Liver (tissue), 9 donors: ENCODE data around the gene RORC. TPM values are rescaled to one million over a fixed set of nuclear protein-coding genes. Genes with fewer than 3 reads are reported as not detected.

Source experiments
- DNase-seq: peaks from one replicate; pipeline ENCODE4 v3.0.0-alpha.2; 2017; ENCODE audit warnings: low spot score
- H3K27ac ChIP-seq, 2 donors: one replicate each; pipeline ENCODE4 v1.7.0; 2013; ENCODE audit warnings: inconsistent platforms in 2 of 2, low read length in 2 of 2, control low read depth in 1 of 2, low read depth in 1 of 2, mild to moderate bottlenecking in 1 of 2
- H3K27me3 ChIP-seq, 4 donors: one replicate each; pipeline versions ENCODE4 v1.6.1 to v1.7.0; 2013; ENCODE audit warnings: low read length in 3 of 4, inconsistent platforms in 1 of 4, mild to moderate bottlenecking in 1 of 4, moderate library complexity in 1 of 4; ENCODE audit not compliant: control insufficient read depth in 4 of 4, insufficient read depth in 4 of 4
- H3K36me3 ChIP-seq, 4 donors: one replicate each; pipeline versions ENCODE4 v1.6.1 to v1.7.0; 2013; ENCODE audit warnings: low read length in 3 of 4, mild to moderate bottlenecking in 3 of 4, low read depth in 1 of 4, moderate library complexity in 1 of 4; ENCODE audit not compliant: control insufficient read depth in 4 of 4, insufficient read depth in 3 of 4
- H3K4me1 ChIP-seq, 4 donors: one replicate each; pipeline versions ENCODE4 v1.6.1 to v1.7.0; 2013; ENCODE audit warnings: low read length in 3 of 4, mild to moderate bottlenecking in 3 of 4, moderate library complexity in 1 of 4; ENCODE audit not compliant: control insufficient read depth in 4 of 4, insufficient read depth in 4 of 4
- H3K4me3 ChIP-seq, 3 donors: one replicate each; pipeline versions ENCODE4 v1.6.1 to v1.7.0; 2013; ENCODE audit warnings: low read length in 3 of 3, control low read depth in 1 of 3, low read depth in 1 of 3, mild to moderate bottlenecking in 1 of 3
- H3K9ac ChIP-seq, 2 donors: one replicate each; pipeline ENCODE4 v1.7.0; 2013; ENCODE audit warnings: low read length in 2 of 2, mild to moderate bottlenecking in 2 of 2, moderate library complexity in 2 of 2, control low read depth in 1 of 2, low read depth in 1 of 2
- H3K9me3 ChIP-seq, 4 donors: one replicate each; pipeline versions ENCODE4 v1.6.1 to v1.7.0; 2013; ENCODE audit warnings: low read length in 3 of 4; ENCODE audit not compliant: control insufficient read depth in 4 of 4
- CTCF ChIP-seq: fragments of 150-350 bp; IDR thresholded peaks from 2 replicates; pipeline ENCODE4 v1.5.1; 2017; ENCODE audit warnings: improper control_type of control experiment, low read depth, low read length; ENCODE audit not compliant: missing input control
- FOXA1 ChIP-seq: IDR thresholded peaks from 2 replicates; pipeline ENCODE4 v1.6.1; 2016; ENCODE audit warnings: antibody characterized with exemption
- FOXA2 ChIP-seq: IDR thresholded peaks from 2 replicates; pipeline ENCODE4 v1.6.1; 2016; ENCODE audit warnings: antibody characterized with exemption
- HNF4A ChIP-seq, 2 donors: conservative IDR thresholded peaks; 2 replicates each; pipeline ENCODE4 v1.6.1; 2016; ENCODE audit warnings: antibody characterized with exemption in 2 of 2, mild to moderate bottlenecking in 2 of 2
- HNF4G ChIP-seq: IDR thresholded peaks from 2 replicates; pipeline ENCODE4 v1.6.1; 2016; ENCODE audit warnings: antibody characterized with exemption
- MAX ChIP-seq: IDR thresholded peaks from 2 replicates; pipeline ENCODE4 v1.6.1; 2016; ENCODE audit warnings: antibody characterized with exemption
- NR2F2 ChIP-seq: IDR thresholded peaks from 2 replicates; pipeline ENCODE4 v1.6.1; 2016; ENCODE audit warnings: antibody characterized with exemption
- RAD21 ChIP-seq, 2 donors: IDR thresholded peaks; 2 replicates each; pipeline ENCODE4 v1.6.1; 2016; ENCODE audit warnings: antibody characterized with exemption in 2 of 2, mild to moderate bottlenecking in 2 of 2
- REST ChIP-seq: IDR thresholded peaks from 2 replicates; pipeline ENCODE4 v1.6.1; 2016; ENCODE audit warnings: antibody characterized with exemption, mild to moderate bottlenecking
- SP1 ChIP-seq: IDR thresholded peaks from 2 replicates; pipeline ENCODE4 v1.6.1; 2018; ENCODE audit warnings: antibody characterized with exemption, mild to moderate bottlenecking
- TAF1 ChIP-seq: conservative IDR thresholded peaks from 2 replicates; pipeline ENCODE4 v1.6.1; 2016; ENCODE audit warnings: antibody characterized with exemption, mild to moderate bottlenecking
- YY1 ChIP-seq: IDR thresholded peaks from 2 replicates; pipeline ENCODE4 v1.6.1; 2016; ENCODE audit warnings: antibody characterized with exemption, mild to moderate bottlenecking
- WGBS: extraction: QIAGEN DNeasy Blood & Tissue Kit; methylation state at CpG from one replicate; pipeline ENCODE4 v1.1.7; 2013; 5-methylcytosine and 5-hydroxymethylcytosine counted together
- polyA plus RNA-seq, 2 donors: library from polyadenylated mRNA; stranded (reverse) in 1 of 2; unstranded in 1 of 2; fragments of 200-250 nt in 1 of 2; fragments of >200 nt in 1 of 2; fragmentation: Nextera tagmentation in 1 of 2; extraction: Ambion mirVana in 1 of 2; gene quantifications; one replicate each; pipeline versions ENCODE4 v1.2.1 to v1.2.3, GENCODE V29; 2013 to 2015
- total RNA-seq, 2 donors: library from RNA; depleted of rRNA; stranded (reverse); fragments of >200 nt; gene quantifications; one replicate each; pipeline ENCODE4 v1.2.3, GENCODE V29; 2014
- TF ChIP-seq, protein P1 (sequence below): IDR thresholded peaks from 2 replicates; pipeline ENCODE4 v1.6.1; 2016; ENCODE audit warnings: antibody characterized with exemption
- TF ChIP-seq, protein P2 (sequence below): IDR thresholded peaks from 2 replicates; pipeline ENCODE4 v1.6.1; 2016; ENCODE audit warnings: antibody characterized with exemption
- donor health status: healthy.
- donor health status: healthy.
- donor health status: healthy.
- donor health status: healthy.
- donor health status: healthy.

Gene RORC
- total and polyA plus RNA-seq, 4 donors, result 2.9 to 59.2 (median 13.0) TPM

DNA sequence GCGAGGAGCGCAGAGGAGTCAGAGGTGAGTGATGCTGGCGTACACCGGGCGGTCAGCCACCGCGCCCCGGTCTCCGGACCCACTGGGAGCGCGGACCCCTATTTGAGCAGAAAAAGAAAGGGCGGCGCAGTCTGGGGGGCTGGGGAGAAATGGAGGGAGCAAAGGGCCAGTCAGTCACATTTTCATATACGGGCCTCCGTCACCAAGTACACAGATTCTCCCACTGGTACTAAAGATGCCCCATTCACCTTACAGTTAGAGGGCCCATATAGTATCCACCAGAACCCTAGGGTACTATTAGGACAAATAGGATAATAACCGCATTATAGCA, 7.4 kb upstream of the RORC start (continued):
- TF ChIP-seq MAX (no peak), TAF1 (no peak)

DNA sequence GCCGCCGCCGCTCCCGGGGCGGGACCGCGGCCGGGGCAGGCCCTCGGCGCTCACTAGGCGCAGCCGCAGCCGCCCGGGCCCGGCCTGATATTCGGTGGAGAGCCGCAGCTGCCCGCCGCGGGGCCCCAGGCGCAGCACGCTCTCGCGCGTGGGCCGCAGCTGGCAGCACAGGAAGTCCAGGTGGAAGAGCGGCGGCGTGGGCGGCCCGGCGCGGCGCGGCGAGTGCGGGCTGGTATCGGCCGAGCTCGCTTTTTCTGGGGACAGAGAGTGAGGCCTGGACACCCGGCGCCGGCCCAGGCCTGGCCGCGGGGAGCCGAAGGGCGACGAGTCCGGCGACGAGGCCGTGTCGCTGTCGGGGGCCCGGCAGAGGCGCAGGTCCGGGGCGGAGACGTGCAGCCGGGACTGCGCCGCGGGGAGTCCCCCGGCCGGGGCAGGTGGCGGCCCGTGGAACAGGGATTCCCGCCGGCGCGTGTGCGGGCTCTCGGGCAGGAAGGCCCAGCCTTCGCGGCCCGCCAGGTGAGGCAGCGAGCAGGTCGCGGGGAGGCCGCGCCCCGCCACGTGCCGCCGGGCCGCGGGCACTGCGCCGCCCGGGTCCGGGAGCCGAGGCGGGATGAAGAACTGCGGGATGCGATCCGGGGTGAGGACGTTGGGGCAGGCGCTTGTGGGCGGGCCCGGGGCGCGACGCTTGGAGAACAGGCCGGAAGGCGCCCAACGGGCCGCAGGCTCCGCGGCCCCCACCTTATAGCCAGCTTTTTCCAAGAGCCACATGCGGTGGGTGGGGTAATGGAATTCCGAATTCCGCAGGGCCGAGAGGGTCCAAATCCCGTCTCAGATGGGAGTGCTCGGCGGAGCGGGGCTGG, 6.8 kb upstream of the RORC start:
- DNase-seq, result no peak
- Histone ChIP-seq H3K4me3 (peak overlapping the region in 2 of 3 donors; percentile 38 to 61), H3K9me3 (no peaks in the 10 kb centered on the region), H3K9ac (peak overlapping the region in 1 of 2 donors; percentile 28), H3K27ac (peak overlapping the region in 1 of 2 donors; percentile 22), H3K36me3 (no peaks in the 10 kb centered on the region), H3K27me3 (no peaks in the 10 kb centered on the region), H3K4me1 (peaks cover 33 to 63% (median 48%) of the 10 kb centered on the region in 4 donors)
- TF ChIP-seq NR2F2, result no peak
- TF ChIP-seq, protein P1, sequence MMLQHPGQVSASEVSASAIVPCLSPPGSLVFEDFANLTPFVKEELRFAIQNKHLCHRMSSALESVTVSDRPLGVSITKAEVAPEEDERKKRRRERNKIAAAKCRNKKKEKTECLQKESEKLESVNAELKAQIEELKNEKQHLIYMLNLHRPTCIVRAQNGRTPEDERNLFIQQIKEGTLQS, result no peak
- no peak for TF ChIP-seq SP1
- TF ChIP-seq TAF1, result no peak
- no peak for TF ChIP-seq REST
- TF ChIP-seq, protein P2, sequence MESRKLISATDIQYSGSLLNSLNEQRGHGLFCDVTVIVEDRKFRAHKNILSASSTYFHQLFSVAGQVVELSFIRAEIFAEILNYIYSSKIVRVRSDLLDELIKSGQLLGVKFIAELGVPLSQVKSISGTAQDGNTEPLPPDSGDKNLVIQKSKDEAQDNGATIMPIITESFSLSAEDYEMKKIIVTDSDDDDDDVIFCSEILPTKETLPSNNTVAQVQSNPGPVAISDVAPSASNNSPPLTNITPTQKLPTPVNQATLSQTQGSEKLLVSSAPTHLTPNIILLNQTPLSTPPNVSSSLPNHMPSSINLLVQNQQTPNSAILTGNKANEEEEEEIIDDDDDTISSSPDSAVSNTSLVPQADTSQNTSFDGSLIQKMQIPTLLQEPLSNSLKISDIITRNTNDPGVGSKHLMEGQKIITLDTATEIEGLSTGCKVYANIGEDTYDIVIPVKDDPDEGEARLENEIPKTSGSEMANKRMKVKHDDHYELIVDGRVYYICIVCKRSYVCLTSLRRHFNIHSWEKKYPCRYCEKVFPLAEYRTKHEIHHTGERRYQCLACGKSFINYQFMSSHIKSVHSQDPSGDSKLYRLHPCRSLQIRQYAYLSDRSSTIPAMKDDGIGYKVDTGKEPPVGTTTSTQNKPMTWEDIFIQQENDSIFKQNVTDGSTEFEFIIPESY, result no peak
- no peak for TF ChIP-seq HNF4A (conservative IDR thresholded peaks at IDR 0.05)
- TF ChIP-seq HNF4G, result no peak
- WGBS, result 12% methylated on average over 117 of the region's 117 CpGs

- peaks cover 37 to 69% (median 52%) of the 10 kb centered on the region in 4 donors for H3K4me1 ChIP-seq
- no peak overlapping the region for H3K27ac ChIP-seq
- peak overlapping the region in 1 of 3 donors; percentile 61 for H3K4me3 ChIP-seq
- no peak for DNase-seq
- H3K9me3 ChIP-seq, result no peaks in the 10 kb centered on the region
- H3K27me3 ChIP-seq, result no peaks in the 10 kb centered on the region
- 16% methylated on average over 26 of the region's 26 CpGs for WGBS
- no peaks in the 10 kb centered on the region for H3K36me3 ChIP-seq
- no peak overlapping the region for H3K9ac ChIP-seq
- TF ChIP-seq TAF1 (no peak), RAD21 (IDR thresholded peaks at IDR 0.05) (no peak), FOXA1 (no peak), CTCF (no peak), REST (no peak), FOXA2 (no peak), SP1 (no peak), YY1 (no peak), HNF4A (conservative IDR thresholded peaks at IDR 0.05) (no peak)
Observed at GRCh38 chr1:151837884-151838221, 6.3 kb upstream of the RORC start.
